Activated CD8-positive, alpha-beta memory T cell treated with anti-CD3 and anti-CD28 coated beads for 24 hours (primary cell): ENCODE measurements around the gene SGCD.
"Not testable (repeated sequence)": the region's sequence is repeated elsewhere in the genome, so short reads cannot be mapped to it uniquely, and the experiment has no call there.

Experiments
- DNase-seq: peaks from one replicate; pipeline ENCODE4 v3.0.0-alpha.2; 2020

The SGCD gene

GRCh38 chr5:156589104-156589945 lies 262.4 kb downstream of the SGCD start:
- no peak for DNase-seq

GRCh38 chr5:156589946-156590216 lies 262.9 kb downstream of the SGCD start:
- no peak for DNase-seq

GRCh38 chr5:156590978-156591377 lies 264.0 kb downstream of the SGCD start:
- no peak for DNase-seq

GRCh38 chr5:156591631-156592030 lies 264.7 kb downstream of the SGCD start:
- DNase-seq, result no peak

- no peak for DNase-seq
Observed at GRCh38 chr5:156593546-156593945, 266.6 kb downstream of the SGCD start.

- no peak for DNase-seq
Observed at GRCh38 chr5:156594406-156594805, 267.4 kb downstream of the SGCD start.

- DNase-seq, result no peak
Observed at GRCh38 chr5:156595132-156595787, 268.3 kb downstream of the SGCD start.

GRCh38 chr5:156597276-156597675 lies 270.3 kb downstream of the SGCD start:
- no peak for DNase-seq

- no peak for DNase-seq
Observed at GRCh38 chr5:156598964-156599363, 272.0 kb downstream of the SGCD start.

GRCh38 chr5:156610582-156610981 lies 283.6 kb downstream of the SGCD start:
- DNase-seq, result not testable (repeated sequence)

GRCh38 chr5:156615901-156616300 lies 288.9 kb downstream of the SGCD start:
- no peak for DNase-seq

GRCh38 chr5:156617426-156617825 lies 290.5 kb downstream of the SGCD start:
- DNase-seq, result no peak

GRCh38 chr5:156618601-156619000 lies 291.6 kb downstream of the SGCD start:
- DNase-seq, result no peak

GRCh38 chr5:156621719-156622118 lies 294.8 kb downstream of the SGCD start:
- DNase-seq, result no peak

GRCh38 chr5:156623381-156624040 lies 296.5 kb downstream of the SGCD start:
- DNase-seq, result no peak

GRCh38 chr5:156624686-156625085 lies 297.7 kb downstream of the SGCD start:
- no peak for DNase-seq

- DNase-seq, result no peak
Observed at GRCh38 chr5:156628421-156628820, 301.5 kb downstream of the SGCD start.

- no peak for DNase-seq
Observed at GRCh38 chr5:156631005-156631404, 304.0 kb downstream of the SGCD start.

GRCh38 chr5:156634301-156634700 lies 307.3 kb downstream of the SGCD start:
- DNase-seq, result no peak

- no peak for DNase-seq
Observed at GRCh38 chr5:156640691-156641241, 313.8 kb downstream of the SGCD start.

GRCh38 chr5:156641686-156642085 lies 314.7 kb downstream of the SGCD start:
- DNase-seq, result no peak

GRCh38 chr5:156647034-156647451 lies 320.1 kb downstream of the SGCD start:
- DNase-seq, result no peak

- DNase-seq, result no peak
Observed at GRCh38 chr5:156654444-156654843, 327.5 kb downstream of the SGCD start.

GRCh38 chr5:156655732-156656131 lies 328.8 kb downstream of the SGCD start:
- DNase-seq, result no peak
